Left cardiac atrium (tissue), 4 donors: Measurements from ENCODE around the gene FOXI1. TPM values are rescaled to one million over a fixed set of nuclear protein-coding genes. Genes with fewer than 3 reads are reported as not detected.
A peak's percentile ranks its signal among the peaks of the same experiment; 100 is the strongest.

Source experiments
- ATAC-seq, 2 donors: fragments of 200-7000 bp; cut with Tn5 transposase; one replicate each; pipeline ENCODE4 v1.9.1; 2020; ENCODE audit warnings: mild to moderate bottlenecking in 2 of 2, moderate library complexity in 2 of 2
- DNase-seq: peaks from one replicate; pipeline ENCODE4 v3.0.0-alpha.2; 2020
- intact Hi-C, 2 donors: fragments of 100-400 bp; cut with DNase I; formaldehyde crosslinking; loops; one replicate each; pipeline versions ENCODE4 v1.14.1 to v1.15.1; 2022 to 2023
- long read RNA-seq: library from polyadenylated mRNA; unstranded; transcript quantifications from one replicate; pipeline ENCODE4 v2.0.0, GENCODE V29; 2021
- total RNA-seq, 2 donors: library from RNA; stranded (reverse); fragmentation: NEBNext Ultra II Directional; extraction: Animal tissue kit (Norgen Biotek cat#: 25700); gene quantifications; one replicate each; pipeline ENCODE4 v1.2.1, GENCODE V29; 2021
- donor health status: DM: no; HTN: yes; CAD: no.
- donor health status: DM: no; HTN: yes; CAD: no; lungs with severe emphysema.
- donor health status: DM: yes; HTN: yes; CAD: no.
- donor health status: Dilated cardiomyopathy.

Gene FOXI1
- not detected for total RNA-seq
- long read RNA-seq: 0 reads

- intact Hi-C loops: no loop called here
- ATAC-seq (no peak), DNase-seq (no peak)
These were observed at the start of gene FOXI1 for GRCh38 chr5:170105642-170106611. TSS of gene FOXI1 (plus strand) at chr5:170105897. CDS start at chr5:170105958, 61 bp downstream.

- intact Hi-C loops: no loop called here
- DNase-seq: no peak
- ATAC-seq: no peak
These were observed 49.0 kb upstream of the FOXI1 start for GRCh38 chr5:170056561-170057267.

GRCh38 chr5:170057311-170057710 is 48.4 kb upstream of the FOXI1 start:
- intact Hi-C loops: no loop called here
- no peak for DNase-seq
- no peak for ATAC-seq

- no peak for ATAC-seq
- intact Hi-C loops: no loop called here
- DNase-seq: no peak
These were observed 46.5 kb upstream of the FOXI1 start for GRCh38 chr5:170059221-170059620.

GRCh38 chr5:170067152-170067551 is 38.5 kb upstream of the FOXI1 start:
- intact Hi-C loops: no loop called here
- DNase-seq (no peak), ATAC-seq (no peak)

GRCh38 chr5:170067574-170068170 is 38.0 kb upstream of the FOXI1 start:
- intact Hi-C loops: no loop called here
- no peak for ATAC-seq
- no peak for DNase-seq

GRCh38 chr5:170069512-170069911 is 36.2 kb upstream of the FOXI1 start:
- ATAC-seq (no peak), DNase-seq (no peak)
- intact Hi-C loops: no loop called here

- DNase-seq: peak; percentile 43
- ATAC-seq: no peak
These were observed 34.9 kb upstream of the FOXI1 start for GRCh38 chr5:170070556-170071412.

GRCh38 chr5:170071748-170072147 is 33.9 kb upstream of the FOXI1 start:
- DNase-seq: no peak
- no peak for ATAC-seq
- intact Hi-C loops: loop anchor here (5.0 to 10.0 kb wide), 2 partner anchors 367 to 369 kb away; no protein-coding TSS in a partner anchor

More at GRCh38 chr5:170070556-170071412, 34.9 kb upstream of the FOXI1 start:
- intact Hi-C loops: loop anchor here (5.0 to 10.0 kb wide), 2 partner anchors 366 to 368 kb away; no protein-coding TSS in a partner anchor

GRCh38 chr5:170075696-170076095 is 30.0 kb upstream of the FOXI1 start:
- DNase-seq: no peak
- intact Hi-C loops: loop anchor here in 1 of 2 donors (10.0 kb wide), 1 partner anchor 371 kb away; no protein-coding TSS in a partner anchor
- ATAC-seq: no peak

- DNase-seq: no peak
- ATAC-seq: no peak
- intact Hi-C loops: loop anchor here in 1 of 2 donors (10.0 kb wide), 1 partner anchor 371 kb away; no protein-coding TSS in a partner anchor
These were observed 29.5 kb upstream of the FOXI1 start for GRCh38 chr5:170076211-170076610.

GRCh38 chr5:170076739-170077138 is 29.0 kb upstream of the FOXI1 start:
- ATAC-seq: no peak
- DNase-seq: no peak
- intact Hi-C loops: loop anchor here in 1 of 2 donors (10.0 kb wide), 1 partner anchor 372 kb away; no protein-coding TSS in a partner anchor

GRCh38 chr5:170077526-170077925 is 28.2 kb upstream of the FOXI1 start:
- DNase-seq (no peak), ATAC-seq (no peak)
- intact Hi-C loops: loop anchor here in 1 of 2 donors (10.0 kb wide), 1 partner anchor 373 kb away; no protein-coding TSS in a partner anchor

- intact Hi-C loops: loop anchor here in 1 of 2 donors (10.0 kb wide), 1 partner anchor 374 kb away; no protein-coding TSS in a partner anchor
- no peak for ATAC-seq
- DNase-seq: no peak
These were observed 27.2 kb upstream of the FOXI1 start for GRCh38 chr5:170078458-170078857.

GRCh38 chr5:170078931-170079330 is 26.8 kb upstream of the FOXI1 start:
- no peak for ATAC-seq
- intact Hi-C loops: loop anchor here in 1 of 2 donors (10.0 kb wide), 1 partner anchor 374 kb away; no protein-coding TSS in a partner anchor
- DNase-seq: no peak

GRCh38 chr5:170080217-170080616 is 25.5 kb upstream of the FOXI1 start:
- no peak for DNase-seq
- intact Hi-C loops: no loop called here
- ATAC-seq: no peak

- intact Hi-C loops: no loop called here
These were observed 24.8 kb upstream of the FOXI1 start for GRCh38 chr5:170080786-170081445.

GRCh38 chr5:170081616-170082015 is 24.1 kb upstream of the FOXI1 start:
- DNase-seq: no peak

More at GRCh38 chr5:170080786-170081445, 24.8 kb upstream of the FOXI1 start:
- ATAC-seq: no peak
- DNase-seq: no peak

More at GRCh38 chr5:170081616-170082015, 24.1 kb upstream of the FOXI1 start:
- intact Hi-C loops: no loop called here
- ATAC-seq: no peak
